ENCODE results near the gene OSBPL9. TPM values are rescaled to one million over a fixed set of nuclear protein-coding genes. Genes with fewer than 3 reads are reported as not detected.
"Not testable (repeated sequence)": the region's sequence is repeated elsewhere in the genome, so short reads cannot be mapped to it uniquely, and the experiment has no call there.

The OSBPL9 gene
- total RNA-seq, 1 donor from 2014 or later, result 91.2 TPM

- Mint-ChIP-seq H3K4me1 (ENCODE audit: unreplicated experiment) (peaks cover 41% of the 10 kb centered on the region), H3K27me3 (ENCODE audit: unreplicated experiment) (peaks cover 4% of the 10 kb centered on the region), H3K9me3 (ENCODE audit: unreplicated experiment) (no peaks in the 10 kb centered on the region), H3K36me3 (ENCODE audit: low read depth, unreplicated experiment) (no peaks in the 10 kb centered on the region), H3K4me3 (ENCODE audit: unreplicated experiment) (no peak overlapping the region), H3K27ac (ENCODE audit: unreplicated experiment) (no peak overlapping the region)
- no peak for DNase-seq (ENCODE audit: low spot score)
- TF ChIP-seq, protein P1, sequence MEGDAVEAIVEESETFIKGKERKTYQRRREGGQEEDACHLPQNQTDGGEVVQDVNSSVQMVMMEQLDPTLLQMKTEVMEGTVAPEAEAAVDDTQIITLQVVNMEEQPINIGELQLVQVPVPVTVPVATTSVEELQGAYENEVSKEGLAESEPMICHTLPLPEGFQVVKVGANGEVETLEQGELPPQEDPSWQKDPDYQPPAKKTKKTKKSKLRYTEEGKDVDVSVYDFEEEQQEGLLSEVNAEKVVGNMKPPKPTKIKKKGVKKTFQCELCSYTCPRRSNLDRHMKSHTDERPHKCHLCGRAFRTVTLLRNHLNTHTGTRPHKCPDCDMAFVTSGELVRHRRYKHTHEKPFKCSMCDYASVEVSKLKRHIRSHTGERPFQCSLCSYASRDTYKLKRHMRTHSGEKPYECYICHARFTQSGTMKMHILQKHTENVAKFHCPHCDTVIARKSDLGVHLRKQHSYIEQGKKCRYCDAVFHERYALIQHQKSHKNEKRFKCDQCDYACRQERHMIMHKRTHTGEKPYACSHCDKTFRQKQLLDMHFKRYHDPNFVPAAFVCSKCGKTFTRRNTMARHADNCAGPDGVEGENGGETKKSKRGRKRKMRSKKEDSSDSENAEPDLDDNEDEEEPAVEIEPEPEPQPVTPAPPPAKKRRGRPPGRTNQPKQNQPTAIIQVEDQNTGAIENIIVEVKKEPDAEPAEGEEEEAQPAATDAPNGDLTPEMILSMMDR (IDR thresholded peaks at IDR 0.05; ENCODE audit: unreplicated experiment), result no peak
Observed at GRCh38 chr1:51731998-51732397, 115.1 kb downstream of the OSBPL9 start.

DNA sequence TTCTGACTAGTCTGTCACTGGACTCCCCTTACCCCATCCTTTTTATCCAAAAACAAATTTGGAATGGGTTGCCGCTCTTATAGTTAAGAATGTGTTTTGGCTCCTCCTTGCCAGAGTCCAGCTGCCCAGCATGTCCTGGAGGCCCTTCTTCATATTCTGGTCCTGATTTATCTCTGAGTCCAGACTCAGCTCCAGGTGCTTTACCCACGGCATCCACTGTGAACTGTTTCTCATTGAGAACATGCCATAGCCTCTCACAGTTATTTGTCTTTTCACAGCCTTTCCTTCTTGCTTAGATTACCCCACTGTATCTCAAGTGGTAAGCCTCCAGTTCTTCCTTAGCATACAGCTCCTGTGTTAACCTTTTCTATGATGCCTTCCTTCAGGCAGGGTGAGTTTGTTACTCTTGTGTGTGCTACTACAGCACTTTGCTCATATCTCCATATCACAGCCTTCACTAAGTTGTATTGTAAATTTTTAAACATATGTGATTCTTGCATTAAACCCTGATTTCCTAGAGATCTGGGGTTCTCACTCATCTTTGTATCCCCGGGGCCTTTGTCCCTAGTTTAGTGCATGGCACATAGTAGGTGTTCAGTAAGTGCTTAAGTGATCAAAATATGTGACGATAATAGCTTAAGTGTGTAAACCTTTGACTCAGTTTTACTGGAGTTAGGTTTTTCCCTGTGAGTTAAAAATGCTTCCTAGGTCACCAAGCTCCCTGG is 116.0 kb downstream of the OSBPL9 start:
- peaks cover 41% of the 10 kb centered on the region for H3K4me1 Mint-ChIP-seq (ENCODE audit: unreplicated experiment)
- H3K4me3 Mint-ChIP-seq (ENCODE audit: unreplicated experiment), result no peak overlapping the region
- no peaks in the 10 kb centered on the region for H3K9me3 Mint-ChIP-seq (ENCODE audit: unreplicated experiment)
- DNase-seq (ENCODE audit: low spot score), result no peak
- TF ChIP-seq, protein P1 (IDR thresholded peaks at IDR 0.05; ENCODE audit: unreplicated experiment), result no peak
- H3K27me3 Mint-ChIP-seq (ENCODE audit: unreplicated experiment), result peaks cover 4% of the 10 kb centered on the region
- H3K27ac Mint-ChIP-seq (ENCODE audit: unreplicated experiment), result no peak overlapping the region
- H3K36me3 Mint-ChIP-seq (ENCODE audit: low read depth, unreplicated experiment), result no peaks in the 10 kb centered on the region

GRCh38 chr1:51733426-51733774 is 116.5 kb downstream of the OSBPL9 start:
- H3K27me3 Mint-ChIP-seq (ENCODE audit: unreplicated experiment); H3K36me3 Mint-ChIP-seq (ENCODE audit: low read depth, unreplicated experiment); H3K27ac Mint-ChIP-seq (ENCODE audit: unreplicated experiment); H3K9me3 Mint-ChIP-seq (ENCODE audit: unreplicated experiment); H3K4me3 Mint-ChIP-seq (ENCODE audit: unreplicated experiment); DNase-seq (ENCODE audit: low spot score): not testable (repeated sequence)
- peaks cover 37% of the 10 kb centered on the region for H3K4me1 Mint-ChIP-seq (ENCODE audit: unreplicated experiment)

- H3K9me3 Mint-ChIP-seq (ENCODE audit: unreplicated experiment), result no peaks in the 10 kb centered on the region
- TF ChIP-seq, protein P1 (IDR thresholded peaks at IDR 0.05; ENCODE audit: unreplicated experiment), result no peak
- no peaks in the 10 kb centered on the region for H3K27me3 Mint-ChIP-seq (ENCODE audit: unreplicated experiment)
- no peak overlapping the region for H3K4me3 Mint-ChIP-seq (ENCODE audit: unreplicated experiment)
- peaks cover 33% of the 10 kb centered on the region for H3K4me1 Mint-ChIP-seq (ENCODE audit: unreplicated experiment)
- no peaks in the 10 kb centered on the region for H3K36me3 Mint-ChIP-seq (ENCODE audit: low read depth, unreplicated experiment)
- DNase-seq (ENCODE audit: low spot score), result no peak
- H3K27ac Mint-ChIP-seq (ENCODE audit: unreplicated experiment), result no peak overlapping the region
Observed at GRCh38 chr1:51733793-51734522, 117.1 kb downstream of the OSBPL9 start.

DNA sequence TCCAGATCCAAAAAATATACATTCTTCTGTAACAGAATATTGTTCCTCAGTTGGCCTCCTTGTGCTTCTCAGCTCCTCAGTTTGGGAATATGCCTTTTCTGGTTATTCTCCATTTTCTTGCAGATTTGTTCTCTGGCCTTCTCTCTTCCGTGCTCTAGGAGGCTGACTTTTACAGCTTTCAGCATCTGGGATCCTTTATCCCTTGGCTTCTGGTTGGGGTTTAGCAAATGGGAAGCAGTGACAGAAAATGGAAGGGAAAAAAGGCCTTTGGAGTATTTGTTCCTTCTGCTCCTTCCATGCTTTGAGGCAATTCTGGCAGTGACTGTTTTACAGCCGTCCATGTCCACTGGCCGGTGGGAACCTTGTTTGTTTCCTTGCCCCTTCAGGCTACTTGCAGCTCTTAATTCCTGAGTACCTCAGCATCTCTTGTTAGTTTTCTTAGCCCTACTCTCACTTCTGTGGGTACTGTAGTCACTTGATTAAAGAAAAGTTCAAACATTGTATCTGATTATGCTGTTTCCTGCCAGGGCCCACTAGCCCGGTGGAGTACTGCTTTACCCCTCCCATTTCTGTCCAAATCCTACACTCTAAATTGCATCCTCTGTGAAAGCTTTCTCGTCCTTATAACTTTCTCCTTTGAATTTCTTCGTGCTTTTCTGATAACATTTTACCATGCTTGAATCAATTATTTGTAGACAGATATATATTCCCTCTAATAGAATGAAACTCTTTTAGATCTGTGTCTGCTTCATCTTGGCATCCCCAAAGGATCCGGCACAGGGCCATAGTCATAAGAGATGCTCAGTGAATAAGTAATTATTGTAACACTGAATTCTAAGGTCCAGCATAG is 118.2 kb downstream of the OSBPL9 start:
- Mint-ChIP-seq H3K27ac (ENCODE audit: unreplicated experiment) (peak overlapping the region; percentile 48), H3K27me3 (ENCODE audit: unreplicated experiment) (no peaks in the 10 kb centered on the region), H3K9me3 (ENCODE audit: unreplicated experiment) (no peaks in the 10 kb centered on the region), H3K4me3 (ENCODE audit: unreplicated experiment) (no peak overlapping the region), H3K36me3 (ENCODE audit: low read depth, unreplicated experiment) (no peaks in the 10 kb centered on the region), H3K4me1 (ENCODE audit: unreplicated experiment) (peaks cover 31% of the 10 kb centered on the region)
- TF ChIP-seq, protein P1 (IDR thresholded peaks at IDR 0.05; ENCODE audit: unreplicated experiment), result no peak
- DNase-seq (ENCODE audit: low spot score), result no peak
